ENCODE data around the gene PNRC2.

Gene PNRC2

DNA sequence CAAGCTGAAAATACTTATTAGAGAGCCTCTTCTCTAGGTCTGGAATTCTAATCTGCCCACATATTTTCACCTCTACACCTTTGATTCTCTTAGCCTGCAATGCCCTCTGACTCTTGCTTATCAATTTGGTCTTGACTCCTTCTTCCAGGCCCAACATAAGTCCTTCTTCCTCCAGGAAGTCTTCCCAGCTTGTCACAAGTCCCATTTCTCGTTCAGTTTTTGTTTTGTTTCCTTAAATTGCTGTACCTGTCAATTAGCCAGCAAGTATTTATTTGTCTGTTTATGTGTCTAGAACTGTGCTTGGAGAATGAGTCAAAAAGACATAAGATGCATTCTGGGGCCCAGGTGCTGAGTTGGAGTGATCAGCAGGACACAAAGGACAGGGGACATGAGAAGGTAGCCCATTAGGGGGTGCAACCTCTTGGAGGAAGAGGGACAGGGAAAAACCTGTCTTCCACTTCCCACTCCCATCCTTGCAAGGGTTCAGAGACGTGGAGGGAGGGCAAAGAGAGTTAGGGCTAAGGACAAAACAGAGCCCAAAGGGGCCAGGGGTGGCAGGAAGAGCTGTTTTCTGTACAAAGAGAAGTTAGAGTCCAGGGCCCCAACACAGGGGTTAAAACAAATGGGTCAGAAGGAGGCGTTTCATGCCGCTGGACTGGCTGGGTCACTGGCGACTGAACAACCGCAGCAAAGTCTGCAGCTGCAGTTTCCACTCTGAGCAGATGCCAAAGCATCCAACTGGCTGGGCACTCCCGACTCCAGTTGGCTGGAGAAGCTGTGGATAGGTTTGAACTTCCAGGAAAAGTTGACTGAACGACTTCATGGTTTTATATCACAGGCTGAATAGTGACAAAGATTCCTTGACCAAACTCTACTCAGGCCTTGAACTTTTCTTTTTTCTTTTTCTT, 35.8 kb upstream of the PNRC2 start:
- no peak for TF ChIP-seq EZH2 (IDR thresholded peaks at IDR 0.05; ENCODE audit: borderline replicate concordance, low read depth, low read length, severe bottlenecking)
- TF ChIP-seq, protein P1, sequence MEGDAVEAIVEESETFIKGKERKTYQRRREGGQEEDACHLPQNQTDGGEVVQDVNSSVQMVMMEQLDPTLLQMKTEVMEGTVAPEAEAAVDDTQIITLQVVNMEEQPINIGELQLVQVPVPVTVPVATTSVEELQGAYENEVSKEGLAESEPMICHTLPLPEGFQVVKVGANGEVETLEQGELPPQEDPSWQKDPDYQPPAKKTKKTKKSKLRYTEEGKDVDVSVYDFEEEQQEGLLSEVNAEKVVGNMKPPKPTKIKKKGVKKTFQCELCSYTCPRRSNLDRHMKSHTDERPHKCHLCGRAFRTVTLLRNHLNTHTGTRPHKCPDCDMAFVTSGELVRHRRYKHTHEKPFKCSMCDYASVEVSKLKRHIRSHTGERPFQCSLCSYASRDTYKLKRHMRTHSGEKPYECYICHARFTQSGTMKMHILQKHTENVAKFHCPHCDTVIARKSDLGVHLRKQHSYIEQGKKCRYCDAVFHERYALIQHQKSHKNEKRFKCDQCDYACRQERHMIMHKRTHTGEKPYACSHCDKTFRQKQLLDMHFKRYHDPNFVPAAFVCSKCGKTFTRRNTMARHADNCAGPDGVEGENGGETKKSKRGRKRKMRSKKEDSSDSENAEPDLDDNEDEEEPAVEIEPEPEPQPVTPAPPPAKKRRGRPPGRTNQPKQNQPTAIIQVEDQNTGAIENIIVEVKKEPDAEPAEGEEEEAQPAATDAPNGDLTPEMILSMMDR (IDR thresholded peaks at IDR 0.05; ENCODE audit: borderline replicate concordance, extremely low read depth, low read length, poor library complexity, severe bottlenecking): no peak
- Histone ChIP-seq H3K27ac (ENCODE audit: low read length) (no peak overlapping the region), H2AFZ (ENCODE audit: low read depth, low read length) (no peak overlapping the region), H3K27me3 (ENCODE audit: insufficient read depth, low read length, poor library complexity) (peaks cover 5% of the 10 kb centered on the region), H4K20me1 (ENCODE audit: insufficient read depth, low read length) (no peaks in the 10 kb centered on the region), H3K79me2 (ENCODE audit: insufficient read depth, low read length) (no peaks in the 10 kb centered on the region), H3K4me2 (ENCODE audit: insufficient read depth, low read length) (no peak overlapping the region), H3K4me1 (ENCODE audit: insufficient read depth, low read length) (no peaks in the 10 kb centered on the region), H3K4me3 (ENCODE audit: low read depth in 1 of 2, low read length in 2 of 2) (no peak overlapping the region), H3K9ac (ENCODE audit: low read depth, low read length) (no peak overlapping the region), H3K36me3 (ENCODE audit: insufficient read depth, low read length) (no peaks in the 10 kb centered on the region), H3K9me3 (ENCODE audit: insufficient read depth, low read length, severe bottlenecking) (no peaks in the 10 kb centered on the region)
- ATAC-seq (ENCODE audit: insufficient read depth, low read depth): no peak
- no peak for DNase-seq

DNA sequence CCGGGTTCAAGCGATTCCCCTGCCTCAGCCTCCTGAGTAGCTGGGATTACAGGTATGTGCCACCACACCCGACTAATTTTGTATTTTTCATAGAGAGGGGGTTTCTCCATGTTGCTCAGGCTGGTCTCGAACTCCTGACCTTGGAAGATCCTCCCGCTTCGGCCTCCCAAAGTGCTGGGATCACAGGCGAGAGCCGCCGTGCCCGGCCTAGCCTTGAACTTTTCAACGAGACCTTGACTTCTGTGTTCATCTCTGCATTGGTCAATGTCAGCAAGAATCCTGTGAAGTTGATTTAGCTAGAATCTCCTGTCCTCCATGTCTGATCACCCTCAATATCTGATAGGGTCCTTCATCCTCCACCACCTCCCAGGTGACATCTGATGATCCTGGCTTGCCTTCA, 35.0 kb upstream of the PNRC2 start:
- no peaks in the 10 kb centered on the region for H3K4me1 ChIP-seq (ENCODE audit: insufficient read depth, low read length)
- no peak for DNase-seq
- no peak for TF ChIP-seq EZH2 (IDR thresholded peaks at IDR 0.05; ENCODE audit: borderline replicate concordance, low read depth, low read length, severe bottlenecking)

DNA sequence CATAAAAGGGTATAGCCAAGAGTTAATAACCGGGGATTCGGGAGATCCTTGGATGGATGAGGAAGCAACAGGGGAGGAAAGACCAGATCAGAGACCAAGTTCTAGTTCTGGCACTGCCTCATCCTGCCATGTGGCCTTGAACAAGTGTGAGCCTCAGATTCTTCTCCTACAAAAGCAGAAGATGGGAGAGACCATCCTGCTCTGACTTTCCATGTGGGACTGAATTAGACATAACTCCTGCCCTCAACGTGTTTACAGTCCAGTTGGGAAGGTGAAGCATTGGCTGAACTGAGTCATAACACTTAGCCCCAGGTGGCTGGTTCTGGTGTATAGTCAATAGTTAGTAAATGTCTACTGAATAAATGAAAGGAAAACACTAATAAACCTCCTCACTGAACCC, 34.3 kb upstream of the PNRC2 start:
- peaks cover 5% of the 10 kb centered on the region for H3K27me3 ChIP-seq (ENCODE audit: insufficient read depth, low read length, poor library complexity)
- DNase-seq: no peak

More for the DNA sequence above, 35.0 kb upstream of the PNRC2 start:
- Histone ChIP-seq H3K36me3 (ENCODE audit: insufficient read depth, low read length) (no peaks in the 10 kb centered on the region), H3K79me2 (ENCODE audit: insufficient read depth, low read length) (no peaks in the 10 kb centered on the region), H2AFZ (ENCODE audit: low read depth, low read length) (no peak overlapping the region), H3K27me3 (ENCODE audit: insufficient read depth, low read length, poor library complexity) (peaks cover 5% of the 10 kb centered on the region), H3K27ac (ENCODE audit: low read length) (no peak overlapping the region), H3K4me2 (ENCODE audit: insufficient read depth, low read length) (no peak overlapping the region), H3K4me3 (ENCODE audit: low read depth in 1 of 2, low read length in 2 of 2) (no peak overlapping the region), H3K9me3 (ENCODE audit: insufficient read depth, low read length, severe bottlenecking) (no peaks in the 10 kb centered on the region), H3K9ac (ENCODE audit: low read depth, low read length) (no peak overlapping the region), H4K20me1 (ENCODE audit: insufficient read depth, low read length) (no peaks in the 10 kb centered on the region)
- ATAC-seq (ENCODE audit: insufficient read depth, low read depth): no peak

DNA sequence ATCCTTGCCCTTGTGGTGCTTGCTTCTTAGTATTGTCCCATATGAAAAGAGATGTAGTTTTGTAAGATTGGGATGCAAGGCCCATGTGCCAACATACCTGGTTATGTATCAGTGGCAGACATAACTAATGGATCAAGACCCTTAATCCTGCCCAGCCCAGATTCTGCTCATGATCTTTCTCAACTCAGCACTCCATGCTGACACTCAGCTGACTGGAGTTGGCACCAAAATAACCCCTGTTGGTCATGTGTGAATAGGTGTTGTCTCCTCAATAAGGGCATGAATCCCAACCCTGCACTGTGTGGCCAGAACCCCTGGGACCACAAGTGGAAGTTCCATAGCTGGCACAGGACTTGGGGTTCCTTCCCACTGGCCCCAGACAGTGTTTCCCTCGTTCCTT, 32.5 kb upstream of the PNRC2 start:
- Histone ChIP-seq H3K4me2 (ENCODE audit: insufficient read depth, low read length) (no peak overlapping the region), H3K9ac (ENCODE audit: low read depth, low read length) (no peak overlapping the region), H3K9me3 (ENCODE audit: insufficient read depth, low read length, severe bottlenecking) (no peaks in the 10 kb centered on the region), H2AFZ (ENCODE audit: low read depth, low read length) (no peak overlapping the region), H4K20me1 (ENCODE audit: insufficient read depth, low read length) (no peaks in the 10 kb centered on the region), H3K79me2 (ENCODE audit: insufficient read depth, low read length) (no peaks in the 10 kb centered on the region), H3K4me1 (ENCODE audit: insufficient read depth, low read length) (no peaks in the 10 kb centered on the region), H3K4me3 (ENCODE audit: low read depth in 1 of 2, low read length in 2 of 2) (no peak overlapping the region), H3K27me3 (ENCODE audit: insufficient read depth, low read length, poor library complexity) (peaks cover 5% of the 10 kb centered on the region), H3K36me3 (ENCODE audit: insufficient read depth, low read length) (no peaks in the 10 kb centered on the region), H3K27ac (ENCODE audit: low read length) (no peak overlapping the region)
- TF ChIP-seq, protein P1 (IDR thresholded peaks at IDR 0.05; ENCODE audit: borderline replicate concordance, extremely low read depth, low read length, poor library complexity, severe bottlenecking): no peak
- TF ChIP-seq EZH2 (IDR thresholded peaks at IDR 0.05; ENCODE audit: borderline replicate concordance, low read depth, low read length, severe bottlenecking): no peak
- ATAC-seq (ENCODE audit: insufficient read depth, low read depth) (no peak), DNase-seq (no peak)

More for the DNA sequence above, 34.3 kb upstream of the PNRC2 start:
- Histone ChIP-seq H3K4me2 (ENCODE audit: insufficient read depth, low read length) (no peak overlapping the region), H2AFZ (ENCODE audit: low read depth, low read length) (no peak overlapping the region), H3K79me2 (ENCODE audit: insufficient read depth, low read length) (no peaks in the 10 kb centered on the region), H3K27ac (ENCODE audit: low read length) (no peak overlapping the region), H3K4me3 (ENCODE audit: low read depth in 1 of 2, low read length in 2 of 2) (no peak overlapping the region), H3K36me3 (ENCODE audit: insufficient read depth, low read length) (no peaks in the 10 kb centered on the region), H3K4me1 (ENCODE audit: insufficient read depth, low read length) (no peaks in the 10 kb centered on the region), H3K9ac (ENCODE audit: low read depth, low read length) (no peak overlapping the region), H4K20me1 (ENCODE audit: insufficient read depth, low read length) (no peaks in the 10 kb centered on the region), H3K9me3 (ENCODE audit: insufficient read depth, low read length, severe bottlenecking) (no peaks in the 10 kb centered on the region)
- no peak for ATAC-seq (ENCODE audit: insufficient read depth, low read depth)
- TF ChIP-seq, protein P1 (IDR thresholded peaks at IDR 0.05; ENCODE audit: borderline replicate concordance, extremely low read depth, low read length, poor library complexity, severe bottlenecking): no peak
- TF ChIP-seq EZH2 (IDR thresholded peaks at IDR 0.05; ENCODE audit: borderline replicate concordance, low read depth, low read length, severe bottlenecking): no peak

All from DND-41 (cell line).